ENCODE measurements around the gene DTHD1. TPM values are rescaled to one million over a fixed set of nuclear protein-coding genes. Genes with fewer than 3 reads are reported as not detected.
A peak's percentile ranks its signal among the peaks of the same experiment; 100 is the strongest.

Gene DTHD1
- total and polyA plus RNA-seq, 9 donors, result 0.47 TPM; not detected in 8

GRCh38 chr4:36325926-36326325 is 44.5 kb downstream of the DTHD1 start:
- peaks cover 3% of the 10 kb centered on the region for H3K4me1 ChIP-seq (ENCODE audit: control insufficient read depth, insufficient read depth, low read length)
- no peak for DNase-seq
- H3K4me3 ChIP-seq (ENCODE audit: low read length), result no peak overlapping the region
- no peaks in the 10 kb centered on the region for H3K27me3 ChIP-seq (ENCODE audit: control insufficient read depth, insufficient read depth, low read length)
- H3K9me3 ChIP-seq (replicated peaks; ENCODE audit: control insufficient read depth, low read depth, low read length), result no peaks in the 10 kb centered on the region
- H3K27ac ChIP-seq (ENCODE audit: low read length), result no peak overlapping the region
- no peaks in the 10 kb centered on the region for H3K36me3 ChIP-seq (ENCODE audit: control insufficient read depth, insufficient read depth, low read length)
- 78% methylated on average over 2 of the region's 3 CpGs for WGBS (ENCODE audit: insufficient coverage)

GRCh38 chr4:36326476-36327029 is 45.1 kb downstream of the DTHD1 start:
- no peak for DNase-seq
- Histone ChIP-seq H3K27me3 (ENCODE audit: control insufficient read depth, insufficient read depth, low read length) (no peaks in the 10 kb centered on the region), H3K27ac (ENCODE audit: low read length) (no peak overlapping the region), H3K4me3 (ENCODE audit: low read length) (no peak overlapping the region), H3K36me3 (ENCODE audit: control insufficient read depth, insufficient read depth, low read length) (no peaks in the 10 kb centered on the region), H3K9me3 (replicated peaks; ENCODE audit: control insufficient read depth, low read depth, low read length) (no peaks in the 10 kb centered on the region), H3K4me1 (ENCODE audit: control insufficient read depth, insufficient read depth, low read length) (no peaks in the 10 kb centered on the region)
- WGBS (ENCODE audit: insufficient coverage), result 90% methylated on average over 3 of the region's 4 CpGs

GRCh38 chr4:36327400-36327799 is 46.0 kb downstream of the DTHD1 start:
- Histone ChIP-seq H3K27ac (ENCODE audit: low read length) (no peak overlapping the region), H3K27me3 (ENCODE audit: control insufficient read depth, insufficient read depth, low read length) (no peaks in the 10 kb centered on the region), H3K4me1 (ENCODE audit: control insufficient read depth, insufficient read depth, low read length) (no peaks in the 10 kb centered on the region), H3K36me3 (ENCODE audit: control insufficient read depth, insufficient read depth, low read length) (no peaks in the 10 kb centered on the region), H3K9me3 (replicated peaks; ENCODE audit: control insufficient read depth, low read depth, low read length) (no peaks in the 10 kb centered on the region), H3K4me3 (ENCODE audit: low read length) (no peak overlapping the region)
- DNase-seq, result no peak
- 82% methylated on average over 2 of the region's 5 CpGs for WGBS (ENCODE audit: insufficient coverage)

GRCh38 chr4:36328130-36328529 is 46.7 kb downstream of the DTHD1 start:
- H3K4me1 ChIP-seq (ENCODE audit: control insufficient read depth, insufficient read depth, low read length), result no peaks in the 10 kb centered on the region
- H3K27ac ChIP-seq (ENCODE audit: low read length), result no peak overlapping the region
- no peak overlapping the region for H3K4me3 ChIP-seq (ENCODE audit: low read length)
- no CpG with 5 or more reads among the region's 9 CpGs for WGBS (ENCODE audit: insufficient coverage)
- no peaks in the 10 kb centered on the region for H3K36me3 ChIP-seq (ENCODE audit: control insufficient read depth, insufficient read depth, low read length)
- H3K9me3 ChIP-seq (replicated peaks; ENCODE audit: control insufficient read depth, low read depth, low read length), result no peaks in the 10 kb centered on the region
- DNase-seq, result peak; percentile 35
- no peaks in the 10 kb centered on the region for H3K27me3 ChIP-seq (ENCODE audit: control insufficient read depth, insufficient read depth, low read length)

GRCh38 chr4:36329228-36329627 is 47.8 kb downstream of the DTHD1 start:
- no CpG with 5 or more reads among the region's 2 CpGs for WGBS (ENCODE audit: insufficient coverage)
- Histone ChIP-seq H3K36me3 (ENCODE audit: control insufficient read depth, insufficient read depth, low read length) (no peaks in the 10 kb centered on the region), H3K27ac (ENCODE audit: low read length) (no peak overlapping the region), H3K4me3 (ENCODE audit: low read length) (no peak overlapping the region), H3K4me1 (ENCODE audit: control insufficient read depth, insufficient read depth, low read length) (no peaks in the 10 kb centered on the region), H3K9me3 (replicated peaks; ENCODE audit: control insufficient read depth, low read depth, low read length) (no peaks in the 10 kb centered on the region), H3K27me3 (ENCODE audit: control insufficient read depth, insufficient read depth, low read length) (no peaks in the 10 kb centered on the region)
- no peak for DNase-seq

- no CpG with 5 or more reads among the region's 1 CpG for WGBS (ENCODE audit: insufficient coverage)
These were observed 49.4 kb downstream of the DTHD1 start for GRCh38 chr4:36330796-36331195.

GRCh38 chr4:36332023-36332781 is 50.8 kb downstream of the DTHD1 start:
- H3K27me3 ChIP-seq (ENCODE audit: control insufficient read depth, insufficient read depth, low read length), result no peaks in the 10 kb centered on the region
- no peak for DNase-seq
- no peaks in the 10 kb centered on the region for H3K9me3 ChIP-seq (replicated peaks; ENCODE audit: control insufficient read depth, low read depth, low read length)
- H3K27ac ChIP-seq (ENCODE audit: low read length), result no peak overlapping the region
- H3K4me3 ChIP-seq (ENCODE audit: low read length), result no peak overlapping the region
- no peaks in the 10 kb centered on the region for H3K36me3 ChIP-seq (ENCODE audit: control insufficient read depth, insufficient read depth, low read length)
- H3K4me1 ChIP-seq (ENCODE audit: control insufficient read depth, insufficient read depth, low read length), result no peaks in the 10 kb centered on the region
- 64% methylated on average over 2 of the region's 7 CpGs for WGBS (ENCODE audit: insufficient coverage)

More at GRCh38 chr4:36330796-36331195, 49.4 kb downstream of the DTHD1 start:
- Histone ChIP-seq H3K36me3 (ENCODE audit: control insufficient read depth, insufficient read depth, low read length) (no peaks in the 10 kb centered on the region), H3K4me3 (ENCODE audit: low read length) (no peak overlapping the region), H3K4me1 (ENCODE audit: control insufficient read depth, insufficient read depth, low read length) (no peaks in the 10 kb centered on the region), H3K9me3 (replicated peaks; ENCODE audit: control insufficient read depth, low read depth, low read length) (no peaks in the 10 kb centered on the region), H3K27me3 (ENCODE audit: control insufficient read depth, insufficient read depth, low read length) (no peaks in the 10 kb centered on the region), H3K27ac (ENCODE audit: low read length) (no peak overlapping the region)
- no peak for DNase-seq

- H3K4me3 ChIP-seq (ENCODE audit: low read length), result no peak overlapping the region
- H3K4me1 ChIP-seq (ENCODE audit: control insufficient read depth, insufficient read depth, low read length), result no peaks in the 10 kb centered on the region
- H3K27ac ChIP-seq (ENCODE audit: low read length), result no peak overlapping the region
- no peak for DNase-seq
- H3K36me3 ChIP-seq (ENCODE audit: control insufficient read depth, insufficient read depth, low read length), result no peaks in the 10 kb centered on the region
- H3K27me3 ChIP-seq (ENCODE audit: control insufficient read depth, insufficient read depth, low read length), result no peaks in the 10 kb centered on the region
- H3K9me3 ChIP-seq (replicated peaks; ENCODE audit: control insufficient read depth, low read depth, low read length), result no peaks in the 10 kb centered on the region
These were observed 51.3 kb downstream of the DTHD1 start for GRCh38 chr4:36332782-36333131.

- H3K4me1 ChIP-seq (ENCODE audit: control insufficient read depth, insufficient read depth, low read length), result no peaks in the 10 kb centered on the region
- no peak overlapping the region for H3K4me3 ChIP-seq (ENCODE audit: low read length)
- H3K36me3 ChIP-seq (ENCODE audit: control insufficient read depth, insufficient read depth, low read length), result no peaks in the 10 kb centered on the region
- H3K9me3 ChIP-seq (replicated peaks; ENCODE audit: control insufficient read depth, low read depth, low read length), result no peaks in the 10 kb centered on the region
- no peak for DNase-seq
- H3K27me3 ChIP-seq (ENCODE audit: control insufficient read depth, insufficient read depth, low read length), result no peaks in the 10 kb centered on the region
- no peak overlapping the region for H3K27ac ChIP-seq (ENCODE audit: low read length)
- 94% methylated on average over 5 of the region's 6 CpGs for WGBS (ENCODE audit: insufficient coverage)
These were observed 52.0 kb downstream of the DTHD1 start for GRCh38 chr4:36333303-36333877.

GRCh38 chr4:36337665-36338185 is 56.3 kb downstream of the DTHD1 start:
- DNase-seq, result no peak
- Histone ChIP-seq H3K27ac (ENCODE audit: low read length) (no peak overlapping the region), H3K36me3 (ENCODE audit: control insufficient read depth, insufficient read depth, low read length) (no peaks in the 10 kb centered on the region), H3K4me3 (ENCODE audit: low read length) (no peak overlapping the region), H3K27me3 (ENCODE audit: control insufficient read depth, insufficient read depth, low read length) (no peaks in the 10 kb centered on the region), H3K4me1 (ENCODE audit: control insufficient read depth, insufficient read depth, low read length) (no peaks in the 10 kb centered on the region), H3K9me3 (replicated peaks; ENCODE audit: control insufficient read depth, low read depth, low read length) (no peaks in the 10 kb centered on the region)
- no CpG with 5 or more reads among the region's 1 CpG for WGBS (ENCODE audit: insufficient coverage)
